ENCODE data around the gene C6orf120. TPM values are rescaled to one million over a fixed set of nuclear protein-coding genes. Genes with fewer than 3 reads are reported as not detected.

The C6orf120 gene
- total and polyA plus RNA-seq, 2 of the 13 experiments (the other 11 are each of a cell fraction or from before 2014, with no cell fraction given) = 21.7 to 29.9 TPM

GRCh38 chr6:169724494-169725124 lies 22.7 kb downstream of the C6orf120 start, which contains the start of gene PHF10 (continued):
- TF ChIP-seq ZFP82 (CRISPR knock-in tag; IDR thresholded peaks at IDR 0.05; ENCODE audit: borderline replicate concordance) (peak; percentile 88; the same call in 1 of the 2 replicates), SMYD3 (CRISPR knock-in tag; IDR thresholded peaks at IDR 0.05) (no peak), ZFP1 (CRISPR knock-in tag; IDR thresholded peaks at IDR 0.05) (no peak; the same call in 1 of the 2 replicates), JUND (CRISPR knock-in tag; IDR thresholded peaks at IDR 0.05) (0 out of 2 replicates have a peak, but pooled peaks have one; percentile 36), BCL6 (CRISPR knock-in tag; IDR thresholded peaks at IDR 0.05) (peak; percentile 50), ZNF605 (CRISPR knock-in tag; IDR thresholded peaks at IDR 0.05) (peak; percentile 98), PRDM4 (CRISPR knock-in tag; IDR thresholded peaks at IDR 0.05; ENCODE audit: borderline replicate concordance) (peak; percentile 81; the same call in 1 of the 2 replicates), SP5 (CRISPR knock-in tag; IDR thresholded peaks at IDR 0.05; ENCODE audit: borderline replicate concordance, low read depth) (no peak), ZNF367 (CRISPR knock-in tag; IDR thresholded peaks at IDR 0.05; ENCODE audit: borderline replicate concordance) (no peak), ZNF891 (CRISPR knock-in tag; IDR thresholded peaks at IDR 0.05) (peak; percentile 97), HHEX (CRISPR knock-in tag; IDR thresholded peaks at IDR 0.05) (no peak), ZNF3 (CRISPR knock-in tag; IDR thresholded peaks at IDR 0.05) (no peak), HMGXB3 (CRISPR knock-in tag; IDR thresholded peaks at IDR 0.05; ENCODE audit: borderline replicate concordance) (0 out of 2 replicates have a peak, but pooled peaks have one; percentile 29), ATF3 (CRISPR knock-in tag; IDR thresholded peaks at IDR 0.05) (peak; percentile 35), ZKSCAN5 (CRISPR knock-in tag; IDR thresholded peaks at IDR 0.05) (no peak), CERS6 (CRISPR knock-in tag; IDR thresholded peaks at IDR 0.05) (peak; percentile 23; the same call in 1 of the 2 replicates), ZNF644 (CRISPR knock-in tag; IDR thresholded peaks at IDR 0.05; ENCODE audit: low read depth) (no peak), ZEB1 (IDR thresholded peaks at IDR 0.05; ENCODE audit: insufficient replicate concordance, low read depth) (peak; percentile 31), MTF2 (CRISPR knock-in tag; IDR thresholded peaks at IDR 0.05; ENCODE audit: borderline replicate concordance) (peak; percentile 83; the same call in 1 of the 2 replicates), CENPT (CRISPR knock-in tag; IDR thresholded peaks at IDR 0.05; ENCODE audit: low read depth) (peak; percentile 72; the same call in 1 of the 2 replicates)
- TF ChIP-seq, protein P1, sequence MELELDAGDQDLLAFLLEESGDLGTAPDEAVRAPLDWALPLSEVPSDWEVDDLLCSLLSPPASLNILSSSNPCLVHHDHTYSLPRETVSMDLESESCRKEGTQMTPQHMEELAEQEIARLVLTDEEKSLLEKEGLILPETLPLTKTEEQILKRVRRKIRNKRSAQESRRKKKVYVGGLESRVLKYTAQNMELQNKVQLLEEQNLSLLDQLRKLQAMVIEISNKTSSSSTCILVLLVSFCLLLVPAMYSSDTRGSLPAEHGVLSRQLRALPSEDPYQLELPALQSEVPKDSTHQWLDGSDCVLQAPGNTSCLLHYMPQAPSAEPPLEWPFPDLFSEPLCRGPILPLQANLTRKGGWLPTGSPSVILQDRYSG (CRISPR knock-in tag; IDR thresholded peaks at IDR 0.05) = peak; percentile 68
